Transverse colon (tissue), 4 donors: ENCODE results near the gene PTPN11. TPM values are rescaled to one million over a fixed set of nuclear protein-coding genes. Genes with fewer than 3 reads are reported as not detected.
"Not testable (repeated sequence)": the region's sequence is repeated elsewhere in the genome, so short reads cannot be mapped to it uniquely, and the experiment has no call there.

ENCODE experiments used
- DNase-seq: peaks from one replicate; pipeline ENCODE4 v3.0.0-alpha.2; 2019
- H3K27ac ChIP-seq, 4 donors: fragments of 200-600 bp; sonication (generic); 2 replicates each; pipeline ENCODE4 v1.5.1; 2016 to 2018; ENCODE audit warnings: inconsistent platforms in 4 of 4
- H3K27me3 ChIP-seq: fragments of 200-600 bp; sonication (generic); 2 replicates; pipeline ENCODE4 v1.5.1; 2017; ENCODE audit warnings: inconsistent platforms
- H3K36me3 ChIP-seq, 4 donors: fragments of 200-600 bp; sonication (generic); 2 replicates each; pipeline ENCODE4 v1.5.1; 2017 to 2019; ENCODE audit warnings: inconsistent platforms in 4 of 4
- H3K4me1 ChIP-seq, 4 donors: fragments of 200-600 bp; sonication (generic); 2 replicates each; pipeline ENCODE4 v1.5.1; 2017 to 2020; ENCODE audit warnings: inconsistent platforms in 4 of 4
- H3K4me3 ChIP-seq, 4 donors: fragments of 200-600 bp; sonication (generic); 1 replicate in 1 of 4; 2 replicates in 3 of 4; pipeline versions ENCODE4 v1.5.1 to v1.6.1; 2017 to 2019; ENCODE audit warnings: inconsistent platforms in 4 of 4
- H3K9me3 ChIP-seq, 2 donors: fragments of 200-600 bp; sonication (generic); 2 replicates each; pipeline ENCODE4 v1.5.1; 2017 to 2019; ENCODE audit warnings: inconsistent platforms in 2 of 2
- CTCF ChIP-seq, 5 experiments: fragments of 200-600 bp in 3 of 5; fragments of 450-650 bp in 2 of 5; sonication (generic) in 3 of 5; IDR thresholded peaks; 1 replicate in 2 of 5; 2 replicates in 3 of 5; pipeline ENCODE4 v1.5.1; 2016 to 2017; ENCODE audit warnings: antibody characterized with exemption in 5 of 5, inconsistent platforms in 3 of 5, mild to moderate bottlenecking in 2 of 5, moderate library complexity in 1 of 5
- EP300 ChIP-seq: sonication (generic); formaldehyde crosslinking; IDR thresholded peaks from one replicate; pipeline ENCODE4 v1.6.1; 2017; ENCODE audit warnings: antibody characterized with exemption, low read depth
- POLR2A ChIP-seq: fragments of 450-650 bp; IDR thresholded peaks from one replicate; pipeline ENCODE4 v1.6.1; 2016; ENCODE audit warnings: antibody characterized with exemption, mild to moderate bottlenecking, moderate library complexity
- POLR2AphosphoS5 ChIP-seq, 3 donors: sonication (generic); formaldehyde crosslinking; IDR thresholded peaks; one replicate each; pipeline ENCODE4 v1.6.1; 2016; ENCODE audit warnings: antibody characterized with exemption in 3 of 3
- WGBS, 2 donors: methylation state at CpG; one replicate each; pipeline ENCODE4 v1.1.5; 2018; ENCODE audit warnings: low coverage in 1 of 2; 5-methylcytosine and 5-hydroxymethylcytosine counted together
- in situ Hi-C, 4 donors: fragments of 200-750 bp; cut with MboI; loops; one replicate each; pipeline versions ENCODE4 v1.15.0 to v1.15.1; 2017; ENCODE audit warnings: low sequenced_read_pairs in 3 of 4, low pct_ligation_motif_present in 1 of 4, low pct_unique_long_range_greater_than_20kb in 1 of 4
- intact Hi-C: fragments of 100-400 bp; cut with DNase I; formaldehyde crosslinking; loops from one replicate; pipeline ENCODE4 v1.15.1; 2023; ENCODE audit warnings: low total_unique reads
- total RNA-seq, 4 donors: library from RNA; depleted of rRNA; stranded (reverse); fragments of >200 nt; gene quantifications; one replicate each; pipeline ENCODE4 v1.1.0, GENCODE V29; 2016

PTPN11 gene
- total RNA-seq, 4 donors from 2014 or later, result 46.4 to 56.7 (median 50.3) TPM

GRCh38 chr12:112393328-112393727, 25.4 kb upstream of the PTPN11 start:
- intact Hi-C loops (no loop called here), in situ Hi-C loops (loop anchor here in 1 of 4 donors (25.0 kb wide), 1 partner anchor 456 kb away; no protein-coding TSS in a partner anchor)
- Histone ChIP-seq H3K27ac (no peak overlapping the region), H3K9me3 (no peaks in the 10 kb centered on the region), H3K36me3 (no peaks in the 10 kb centered on the region), H3K4me3 (no peak overlapping the region), H3K4me1 (no peaks in the 10 kb centered on the region), H3K27me3 (no peaks in the 10 kb centered on the region)
- WGBS, 2 donors, result 52% methylated on average over 1 of the region's 1 CpG; no CpG with 5 or more reads in 1 of the 2 donors
- TF ChIP-seq POLR2A (no peak), POLR2AphosphoS5 (IDR thresholded peaks at IDR 0.05) (no peak), EP300 (no peak)
- no peak for DNase-seq

- no peak overlapping the region for H3K27ac ChIP-seq
- H3K9me3 ChIP-seq, result no peaks in the 10 kb centered on the region
- in situ Hi-C loops (no loop called here), intact Hi-C loops (no loop called here)
- WGBS, 2 donors, result 80 to 97% methylated on average over 1 to 5 of the region's 5 CpGs
- H3K27me3 ChIP-seq, result no peaks in the 10 kb centered on the region
- peaks cover 0 to 14% (median 6%) of the 10 kb centered on the region in 4 donors for H3K36me3 ChIP-seq
- no peak overlapping the region for H3K4me3 ChIP-seq
- no peaks in the 10 kb centered on the region for H3K4me1 ChIP-seq
- TF ChIP-seq POLR2A (no peak), CTCF (IDR thresholded peaks at IDR 0.05) (no peak), POLR2AphosphoS5 (IDR thresholded peaks at IDR 0.05) (no peak)
- no peak for DNase-seq
Measured at GRCh38 chr12:112401054-112401453, 17.7 kb upstream of the PTPN11 start.

- TF ChIP-seq CTCF (IDR thresholded peaks at IDR 0.05) (no peak), POLR2AphosphoS5 (IDR thresholded peaks at IDR 0.05) (no peak), EP300 (no peak), POLR2A (no peak)
- Histone ChIP-seq H3K27me3 (no peaks in the 10 kb centered on the region), H3K9me3 (no peaks in the 10 kb centered on the region), H3K36me3 (peaks cover 0 to 23% (median 10%) of the 10 kb centered on the region in 4 donors), H3K27ac (no peak overlapping the region), H3K4me1 (peaks cover 0 to under 1% (median 0%) of the 10 kb centered on the region in 4 donors), H3K4me3 (no peak overlapping the region)
- 34 to 58% methylated on average over 4 to 5 of the region's 5 CpGs for WGBS, 2 donors
- DNase-seq, result no peak
- intact Hi-C loops (no loop called here), in situ Hi-C loops (no loop called here)
Measured at GRCh38 chr12:112401903-112402498, 16.7 kb upstream of the PTPN11 start.

GRCh38 chr12:112406519-112407488, 11.9 kb upstream of the PTPN11 start:
- no peaks in the 10 kb centered on the region for H3K9me3 ChIP-seq
- TF ChIP-seq CTCF (IDR thresholded peaks at IDR 0.05), result no peak
- TF ChIP-seq EP300, result no peak
- TF ChIP-seq POLR2AphosphoS5 (IDR thresholded peaks at IDR 0.05), result no peak
- no peak for TF ChIP-seq POLR2A
- H3K27ac ChIP-seq, result no peak overlapping the region
- peaks cover 3 to 25% (median 10%) of the 10 kb centered on the region in 4 donors for H3K4me1 ChIP-seq
- DNase-seq, result no peak
- H3K36me3 ChIP-seq, result peaks cover 0 to 29% (median 10%) of the 10 kb centered on the region in 4 donors
- no peak overlapping the region for H3K4me3 ChIP-seq
- in situ Hi-C loops (no loop called here), intact Hi-C loops (no loop called here)
- no peaks in the 10 kb centered on the region for H3K27me3 ChIP-seq
- WGBS, 2 donors, result 69 to 73% methylated on average over 11 of the region's 11 CpGs

GRCh38 chr12:112407683-112408082, 11.1 kb upstream of the PTPN11 start:
- DNase-seq, intact Hi-C loops, in situ Hi-C loops, H3K9me3 ChIP-seq, H3K27me3 ChIP-seq: not testable (repeated sequence)
- peaks cover 3 to 25% (median 10%) of the 10 kb centered on the region in 4 donors for H3K4me1 ChIP-seq
- H3K27ac ChIP-seq, result peak overlapping the region in 1 of 4 donors; percentile 85
- WGBS, 2 donors, result 51 to 67% methylated on average over 4 to 6 of the region's 6 CpGs
- H3K36me3 ChIP-seq, result peaks cover 0 to 29% (median 10%) of the 10 kb centered on the region in 4 donors
- peak overlapping the region in 2 of 4 donors; percentile 60 to 81 for H3K4me3 ChIP-seq
